Measurements from ENCODE around the gene PLXNC1. TPM values are rescaled to one million over a fixed set of nuclear protein-coding genes. Genes with fewer than 3 reads are reported as not detected.

PLXNC1 gene
- total and polyA plus RNA-seq, 2 of the 8 experiments (the other 6 are each of a cell fraction or from before 2014, with no cell fraction given): 0.83 to 2.0 TPM

DNA sequence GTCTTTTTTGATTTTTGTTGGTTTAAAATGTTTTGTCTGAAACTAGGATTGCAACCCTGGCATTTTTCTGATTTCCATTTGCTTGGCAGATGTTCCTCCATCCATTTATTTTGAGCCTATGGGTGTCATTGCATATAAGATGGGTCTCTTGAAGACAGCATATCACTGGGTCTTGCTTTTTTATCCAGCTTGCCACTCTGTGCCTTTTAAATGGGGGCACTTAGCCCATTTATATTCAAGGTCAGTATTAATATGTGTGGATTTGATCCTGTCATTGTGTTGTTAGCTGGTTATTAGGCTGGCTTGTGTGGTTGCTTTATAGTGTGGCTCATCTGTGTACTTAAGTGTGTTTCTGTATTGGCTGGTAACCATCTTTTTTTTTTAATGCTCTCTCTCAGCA lies 171.7 kb downstream of the PLXNC1 start (continued):
- TF ChIP-seq, protein P1, sequence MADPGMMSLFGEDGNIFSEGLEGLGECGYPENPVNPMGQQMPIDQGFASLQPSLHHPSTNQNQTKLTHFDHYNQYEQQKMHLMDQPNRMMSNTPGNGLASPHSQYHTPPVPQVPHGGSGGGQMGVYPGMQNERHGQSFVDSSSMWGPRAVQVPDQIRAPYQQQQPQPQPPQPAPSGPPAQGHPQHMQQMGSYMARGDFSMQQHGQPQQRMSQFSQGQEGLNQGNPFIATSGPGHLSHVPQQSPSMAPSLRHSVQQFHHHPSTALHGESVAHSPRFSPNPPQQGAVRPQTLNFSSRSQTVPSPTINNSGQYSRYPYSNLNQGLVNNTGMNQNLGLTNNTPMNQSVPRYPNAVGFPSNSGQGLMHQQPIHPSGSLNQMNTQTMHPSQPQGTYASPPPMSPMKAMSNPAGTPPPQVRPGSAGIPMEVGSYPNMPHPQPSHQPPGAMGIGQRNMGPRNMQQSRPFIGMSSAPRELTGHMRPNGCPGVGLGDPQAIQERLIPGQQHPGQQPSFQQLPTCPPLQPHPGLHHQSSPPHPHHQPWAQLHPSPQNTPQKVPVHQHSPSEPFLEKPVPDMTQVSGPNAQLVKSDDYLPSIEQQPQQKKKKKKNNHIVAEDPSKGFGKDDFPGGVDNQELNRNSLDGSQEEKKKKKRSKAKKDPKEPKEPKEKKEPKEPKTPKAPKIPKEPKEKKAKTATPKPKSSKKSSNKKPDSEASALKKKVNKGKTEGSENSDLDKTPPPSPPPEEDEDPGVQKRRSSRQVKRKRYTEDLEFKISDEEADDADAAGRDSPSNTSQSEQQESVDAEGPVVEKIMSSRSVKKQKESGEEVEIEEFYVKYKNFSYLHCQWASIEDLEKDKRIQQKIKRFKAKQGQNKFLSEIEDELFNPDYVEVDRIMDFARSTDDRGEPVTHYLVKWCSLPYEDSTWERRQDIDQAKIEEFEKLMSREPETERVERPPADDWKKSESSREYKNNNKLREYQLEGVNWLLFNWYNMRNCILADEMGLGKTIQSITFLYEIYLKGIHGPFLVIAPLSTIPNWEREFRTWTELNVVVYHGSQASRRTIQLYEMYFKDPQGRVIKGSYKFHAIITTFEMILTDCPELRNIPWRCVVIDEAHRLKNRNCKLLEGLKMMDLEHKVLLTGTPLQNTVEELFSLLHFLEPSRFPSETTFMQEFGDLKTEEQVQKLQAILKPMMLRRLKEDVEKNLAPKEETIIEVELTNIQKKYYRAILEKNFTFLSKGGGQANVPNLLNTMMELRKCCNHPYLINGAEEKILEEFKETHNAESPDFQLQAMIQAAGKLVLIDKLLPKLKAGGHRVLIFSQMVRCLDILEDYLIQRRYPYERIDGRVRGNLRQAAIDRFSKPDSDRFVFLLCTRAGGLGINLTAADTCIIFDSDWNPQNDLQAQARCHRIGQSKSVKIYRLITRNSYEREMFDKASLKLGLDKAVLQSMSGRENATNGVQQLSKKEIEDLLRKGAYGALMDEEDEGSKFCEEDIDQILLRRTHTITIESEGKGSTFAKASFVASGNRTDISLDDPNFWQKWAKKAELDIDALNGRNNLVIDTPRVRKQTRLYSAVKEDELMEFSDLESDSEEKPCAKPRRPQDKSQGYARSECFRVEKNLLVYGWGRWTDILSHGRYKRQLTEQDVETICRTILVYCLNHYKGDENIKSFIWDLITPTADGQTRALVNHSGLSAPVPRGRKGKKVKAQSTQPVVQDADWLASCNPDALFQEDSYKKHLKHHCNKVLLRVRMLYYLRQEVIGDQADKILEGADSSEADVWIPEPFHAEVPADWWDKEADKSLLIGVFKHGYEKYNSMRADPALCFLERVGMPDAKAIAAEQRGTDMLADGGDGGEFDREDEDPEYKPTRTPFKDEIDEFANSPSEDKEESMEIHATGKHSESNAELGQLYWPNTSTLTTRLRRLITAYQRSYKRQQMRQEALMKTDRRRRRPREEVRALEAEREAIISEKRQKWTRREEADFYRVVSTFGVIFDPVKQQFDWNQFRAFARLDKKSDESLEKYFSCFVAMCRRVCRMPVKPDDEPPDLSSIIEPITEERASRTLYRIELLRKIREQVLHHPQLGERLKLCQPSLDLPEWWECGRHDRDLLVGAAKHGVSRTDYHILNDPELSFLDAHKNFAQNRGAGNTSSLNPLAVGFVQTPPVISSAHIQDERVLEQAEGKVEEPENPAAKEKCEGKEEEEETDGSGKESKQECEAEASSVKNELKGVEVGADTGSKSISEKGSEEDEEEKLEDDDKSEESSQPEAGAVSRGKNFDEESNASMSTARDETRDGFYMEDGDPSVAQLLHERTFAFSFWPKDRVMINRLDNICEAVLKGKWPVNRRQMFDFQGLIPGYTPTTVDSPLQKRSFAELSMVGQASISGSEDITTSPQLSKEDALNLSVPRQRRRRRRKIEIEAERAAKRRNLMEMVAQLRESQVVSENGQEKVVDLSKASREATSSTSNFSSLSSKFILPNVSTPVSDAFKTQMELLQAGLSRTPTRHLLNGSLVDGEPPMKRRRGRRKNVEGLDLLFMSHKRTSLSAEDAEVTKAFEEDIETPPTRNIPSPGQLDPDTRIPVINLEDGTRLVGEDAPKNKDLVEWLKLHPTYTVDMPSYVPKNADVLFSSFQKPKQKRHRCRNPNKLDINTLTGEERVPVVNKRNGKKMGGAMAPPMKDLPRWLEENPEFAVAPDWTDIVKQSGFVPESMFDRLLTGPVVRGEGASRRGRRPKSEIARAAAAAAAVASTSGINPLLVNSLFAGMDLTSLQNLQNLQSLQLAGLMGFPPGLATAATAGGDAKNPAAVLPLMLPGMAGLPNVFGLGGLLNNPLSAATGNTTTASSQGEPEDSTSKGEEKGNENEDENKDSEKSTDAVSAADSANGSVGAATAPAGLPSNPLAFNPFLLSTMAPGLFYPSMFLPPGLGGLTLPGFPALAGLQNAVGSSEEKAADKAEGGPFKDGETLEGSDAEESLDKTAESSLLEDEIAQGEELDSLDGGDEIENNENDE (IDR thresholded peaks at IDR 0.05; ENCODE audit: insufficient replicate concordance, low read length): no peak
- TF ChIP-seq PHF8 (conservative IDR thresholded peaks at IDR 0.05; ENCODE audit: low read depth, low read length) (no peak), CTBP2 (IDR thresholded peaks at IDR 0.05; ENCODE audit: borderline replicate concordance, insufficient read depth, insufficient read length, low read length) (no peak)
- TF ChIP-seq, protein P2, sequence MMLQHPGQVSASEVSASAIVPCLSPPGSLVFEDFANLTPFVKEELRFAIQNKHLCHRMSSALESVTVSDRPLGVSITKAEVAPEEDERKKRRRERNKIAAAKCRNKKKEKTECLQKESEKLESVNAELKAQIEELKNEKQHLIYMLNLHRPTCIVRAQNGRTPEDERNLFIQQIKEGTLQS (IDR thresholded peaks at IDR 0.05; ENCODE audit: insufficient read depth, low read depth, low read length): no peak
- TF ChIP-seq, protein P3, sequence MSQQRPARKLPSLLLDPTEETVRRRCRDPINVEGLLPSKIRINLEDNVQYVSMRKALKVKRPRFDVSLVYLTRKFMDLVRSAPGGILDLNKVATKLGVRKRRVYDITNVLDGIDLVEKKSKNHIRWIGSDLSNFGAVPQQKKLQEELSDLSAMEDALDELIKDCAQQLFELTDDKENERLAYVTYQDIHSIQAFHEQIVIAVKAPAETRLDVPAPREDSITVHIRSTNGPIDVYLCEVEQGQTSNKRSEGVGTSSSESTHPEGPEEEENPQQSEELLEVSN (IDR thresholded peaks at IDR 0.05): no peak
